ENCODE results near the gene SLC9A8. TPM values are rescaled to one million over a fixed set of nuclear protein-coding genes. Genes with fewer than 3 reads are reported as not detected.

SLC9A8 gene
- total RNA-seq, 4 donors from 2014 or later: 8.2 to 17.3 (median 12.1) TPM

- Histone ChIP-seq H3K27ac (peak overlapping the region; percentile 94 to 100 (median 100)), H3K27me3 (no peaks in the 10 kb centered on the region), H3K4me3 (peak overlapping the region; percentile 82 to 100 (median 96)), H3K36me3 (no peaks in the 10 kb centered on the region), H3K4me1 (peaks cover 0 to 44% (median 25%) of the 10 kb centered on the region in 4 donors), H3K9me3 (no peaks in the 10 kb centered on the region)
- DNase-seq (ENCODE audit: low spot score in 2 of 2): no peak
- WGBS, 2 donors: 50 to 56% methylated on average over 19 of the region's 19 CpGs
- TF ChIP-seq POLR2A (IDR thresholded peaks at IDR 0.05) (no peak), EP300 (IDR thresholded peaks at IDR 0.05) (no peak), CTCF (IDR thresholded peaks at IDR 0.05) (no peak)
These were observed 103.7 kb downstream of the SLC9A8 start for GRCh38 chr20:49916146-49917002.

GRCh38 chr20:49918446-49918845 is 105.8 kb downstream of the SLC9A8 start:
- no peak for DNase-seq (ENCODE audit: low spot score in 2 of 2)
- Histone ChIP-seq H3K27me3 (no peaks in the 10 kb centered on the region), H3K4me1 (peaks cover 0 to 24% (median 12%) of the 10 kb centered on the region in 4 donors), H3K36me3 (no peaks in the 10 kb centered on the region), H3K4me3 (no peak overlapping the region), H3K9me3 (no peaks in the 10 kb centered on the region), H3K27ac (no peak overlapping the region)
- TF ChIP-seq EP300 (IDR thresholded peaks at IDR 0.05): no peak
- no peak for TF ChIP-seq CTCF (IDR thresholded peaks at IDR 0.05)
- TF ChIP-seq POLR2A (IDR thresholded peaks at IDR 0.05): no peak
- 92 to 100% methylated on average over 3 of the region's 3 CpGs for WGBS, 2 donors

GRCh38 chr20:49919009-49919408 is 106.4 kb downstream of the SLC9A8 start:
- H3K4me1 ChIP-seq: peaks cover 0 to 18% (median 6%) of the 10 kb centered on the region in 4 donors
- DNase-seq (ENCODE audit: low spot score in 2 of 2): no peak
- 61 to 64% methylated on average over 7 of the region's 7 CpGs for WGBS, 2 donors
- H3K27ac ChIP-seq: no peak overlapping the region
- H3K9me3 ChIP-seq: no peaks in the 10 kb centered on the region
- H3K4me3 ChIP-seq: no peak overlapping the region
- H3K36me3 ChIP-seq: no peaks in the 10 kb centered on the region
- no peak for TF ChIP-seq EP300 (IDR thresholded peaks at IDR 0.05)
- no peak for TF ChIP-seq CTCF (IDR thresholded peaks at IDR 0.05)
- no peak for TF ChIP-seq POLR2A (IDR thresholded peaks at IDR 0.05)
- H3K27me3 ChIP-seq: no peaks in the 10 kb centered on the region

GRCh38 chr20:49919461-49919860 is 106.8 kb downstream of the SLC9A8 start:
- H3K9me3 ChIP-seq: no peaks in the 10 kb centered on the region
- no peaks in the 10 kb centered on the region for H3K27me3 ChIP-seq
- no peak for DNase-seq (ENCODE audit: low spot score in 2 of 2)
- H3K4me3 ChIP-seq: no peak overlapping the region
- 77 to 88% methylated on average over 2 of the region's 2 CpGs for WGBS, 2 donors
- peaks cover 0 to 14% (median 2%) of the 10 kb centered on the region in 4 donors for H3K4me1 ChIP-seq
- no peak for TF ChIP-seq CTCF (IDR thresholded peaks at IDR 0.05)
- no peak for TF ChIP-seq EP300 (IDR thresholded peaks at IDR 0.05)
- TF ChIP-seq POLR2A (IDR thresholded peaks at IDR 0.05): no peak
- H3K36me3 ChIP-seq: no peaks in the 10 kb centered on the region
- H3K27ac ChIP-seq: no peak overlapping the region

GRCh38 chr20:49924247-49924646 is 111.6 kb downstream of the SLC9A8 start:
- H3K4me3 ChIP-seq: no peak overlapping the region
- H3K27me3 ChIP-seq: no peaks in the 10 kb centered on the region
- no peak overlapping the region for H3K27ac ChIP-seq
- TF ChIP-seq CTCF (IDR thresholded peaks at IDR 0.05) (no peak), POLR2A (IDR thresholded peaks at IDR 0.05) (no peak)
- no peaks in the 10 kb centered on the region for H3K36me3 ChIP-seq
- no peak for DNase-seq (ENCODE audit: low spot score in 2 of 2)
- 84 to 91% methylated on average over 4 of the region's 4 CpGs for WGBS, 2 donors
- H3K9me3 ChIP-seq: no peaks in the 10 kb centered on the region
- peaks cover 0 to 11% (median 0%) of the 10 kb centered on the region in 4 donors for H3K4me1 ChIP-seq

Data from tibial nerve (tissue), 4 donors.